ENCODE data around the gene SENP6.

SENP6 gene

DNA sequence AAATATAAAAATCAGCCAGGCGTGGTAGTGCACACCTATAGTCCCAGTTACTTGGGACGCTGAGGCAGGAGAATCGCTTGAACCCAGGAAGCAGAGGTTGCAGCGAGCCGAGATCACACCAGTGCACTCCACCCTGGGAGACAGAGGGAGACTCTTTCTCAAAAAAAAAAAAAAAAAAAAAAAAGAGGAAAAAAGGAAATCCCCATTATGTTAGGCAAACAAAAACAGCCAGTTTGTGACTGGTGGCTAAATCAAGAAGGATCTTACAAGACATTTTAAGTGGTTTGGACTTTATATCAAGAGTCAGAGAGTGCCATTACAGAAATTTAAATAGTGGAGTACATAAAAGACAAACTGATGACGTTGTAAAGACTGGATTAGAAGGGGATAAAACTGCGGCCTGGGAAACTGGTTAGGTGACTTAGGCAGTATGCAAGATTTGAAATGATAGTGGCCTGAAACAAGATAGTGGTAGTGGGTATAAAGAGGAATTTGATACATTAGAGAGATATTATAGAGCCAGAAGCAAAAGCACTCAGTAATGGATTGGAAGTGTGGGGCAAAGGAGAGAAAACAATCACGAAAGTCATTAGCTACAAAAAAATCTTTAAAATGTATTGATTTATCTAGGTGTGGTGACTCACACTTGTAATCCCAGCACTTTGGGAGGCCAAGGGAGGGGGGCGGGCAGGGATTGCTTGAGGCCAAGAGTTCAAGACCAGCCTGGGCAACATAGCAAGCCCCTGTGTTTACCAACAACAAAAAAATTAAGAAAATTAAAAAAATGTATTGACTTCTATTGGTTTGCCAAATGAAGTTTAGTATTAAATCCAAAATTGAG lies 145.7 kb downstream of the SENP6 start:
- no peak for DNase-seq (ENCODE audit: low read depth)

GRCh38 chr6:75748003-75748742 lies 146.5 kb downstream of the SENP6 start:
- no peak for DNase-seq (ENCODE audit: low read depth)

GRCh38 chr6:75748743-75749538 lies 147.3 kb downstream of the SENP6 start, which contains the start of gene MYO6:
TSS of gene MYO6 (plus strand) at chr6:75749239. CDS start at chr6:75817548, 68,309 bp downstream.
- no peak for DNase-seq (ENCODE audit: low read depth)

GRCh38 chr6:75751443-75751842 lies 149.8 kb downstream of the SENP6 start:
- no peak for DNase-seq (ENCODE audit: low read depth)

- no peak for DNase-seq (ENCODE audit: low read depth)
These were observed 150.7 kb downstream of the SENP6 start for GRCh38 chr6:75752365-75752764.

GRCh38 chr6:75755704-75756103 lies 154.0 kb downstream of the SENP6 start:
- no peak for DNase-seq (ENCODE audit: low read depth)

GRCh38 chr6:75757295-75757694 lies 155.6 kb downstream of the SENP6 start:
- DNase-seq (ENCODE audit: low read depth) = no peak

DNA sequence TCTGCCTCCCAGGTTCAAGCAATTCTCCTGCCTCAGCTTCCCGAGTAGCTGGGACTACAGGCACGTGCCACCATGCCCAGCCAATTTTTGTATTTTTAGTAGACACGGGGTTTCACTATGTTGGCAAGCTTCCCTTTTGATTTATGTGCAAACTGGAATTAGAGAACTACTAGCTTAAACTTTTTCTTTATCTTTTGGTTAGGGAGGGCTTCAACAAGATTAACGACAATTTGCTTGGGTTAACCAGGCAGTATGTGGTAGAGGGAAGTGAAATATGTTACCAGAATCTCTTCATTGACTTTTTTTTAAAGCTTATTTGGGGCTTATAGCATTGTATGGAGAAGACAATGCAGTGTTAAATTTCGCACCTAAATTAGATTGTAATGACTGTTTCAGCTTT lies 156.4 kb downstream of the SENP6 start:
- no peak for DNase-seq (ENCODE audit: low read depth)

- DNase-seq (ENCODE audit: low read depth) = no peak
These were observed 157.5 kb downstream of the SENP6 start for GRCh38 chr6:75759207-75759606.

DNA sequence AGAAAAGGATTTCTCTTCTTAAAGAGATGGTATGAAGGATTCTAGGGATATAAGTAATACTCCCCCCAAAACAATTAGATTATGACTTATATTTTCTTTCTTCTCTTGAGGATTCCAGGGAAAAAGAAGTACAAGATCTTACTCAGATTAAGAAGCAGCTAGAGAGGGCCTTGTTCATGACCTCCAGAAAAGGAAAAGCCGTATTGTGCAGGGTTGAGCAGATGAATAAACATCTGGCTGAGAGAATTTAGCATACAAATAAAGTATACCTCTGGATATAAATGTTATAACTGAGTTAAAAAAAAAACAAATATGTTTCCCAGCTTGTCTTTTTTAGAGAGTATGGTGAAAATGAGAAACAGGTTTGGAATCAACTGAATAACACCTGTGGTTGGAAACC lies 158.6 kb downstream of the SENP6 start:
- DNase-seq (ENCODE audit: low read depth) = no peak

DNA sequence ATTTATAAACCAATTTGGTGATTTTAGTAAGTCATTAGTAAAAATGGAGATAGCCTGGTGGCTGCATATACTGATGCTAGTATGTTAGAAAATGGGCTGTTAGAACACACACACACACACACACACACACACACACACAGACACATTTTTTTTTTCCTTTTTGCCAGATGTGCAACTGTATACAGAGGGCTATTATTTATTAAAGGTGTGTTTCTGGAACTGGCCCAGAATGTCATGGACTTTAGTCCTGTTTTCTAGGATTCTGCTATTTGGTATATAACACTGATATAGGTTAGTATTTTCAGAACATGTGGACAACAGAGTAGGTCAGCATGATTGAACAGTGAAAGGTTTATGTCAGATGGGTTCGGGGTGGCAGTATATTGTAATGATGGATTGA lies 159.8 kb downstream of the SENP6 start:
- DNase-seq (ENCODE audit: low read depth) = no peak

DNA sequence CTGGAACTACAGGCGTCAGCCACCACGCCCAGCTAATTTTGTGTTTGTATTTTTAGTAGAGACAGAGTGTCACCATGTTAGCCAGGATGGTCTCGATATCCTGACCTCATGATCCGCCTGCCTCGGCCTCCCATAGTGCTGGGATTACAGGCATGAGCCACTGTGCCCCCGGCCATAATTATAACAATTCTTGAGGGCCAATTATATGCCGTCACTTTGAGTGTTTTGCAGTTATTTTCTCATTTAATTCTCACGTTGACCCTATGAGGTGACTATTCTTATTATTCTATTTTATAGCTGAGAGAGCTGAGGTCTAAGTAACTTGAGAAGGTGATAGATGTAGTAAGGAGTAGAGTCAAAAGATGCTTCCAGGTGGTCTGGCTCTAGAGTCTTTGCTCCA lies 160.4 kb downstream of the SENP6 start:
- no peak for DNase-seq (ENCODE audit: low read depth)

DNA sequence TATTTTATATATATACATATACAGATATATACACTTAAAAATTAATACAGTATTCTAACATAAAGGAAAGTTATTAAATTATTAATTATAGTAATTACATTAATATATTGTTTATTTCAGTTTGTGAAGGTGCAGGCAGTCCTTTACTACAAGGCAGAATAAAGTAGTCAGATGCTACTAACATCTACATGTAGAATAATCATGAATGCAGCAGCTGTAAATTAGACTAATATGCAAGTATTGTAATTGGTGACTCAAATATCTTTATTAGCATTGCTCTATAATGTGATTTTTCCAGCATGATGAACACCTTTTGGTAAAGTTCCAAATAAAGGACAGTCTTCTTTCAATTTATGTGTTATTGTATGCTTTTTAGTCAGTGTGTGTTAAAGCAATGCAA lies 164.7 kb downstream of the SENP6 start:
- no peak for DNase-seq (ENCODE audit: low read depth)

Measured in CMK (cell line).